H1 (cell line): ENCODE results near the gene TDRD9. TPM values are rescaled to one million over a fixed set of nuclear protein-coding genes. Genes with fewer than 3 reads are reported as not detected.

Experiments
- CTCF ChIA-PET: fragments of 300-600 bp; sonication (Branson Sonifier 250); formaldehyde crosslinking; loops from one replicate; lab custom pipeline; 2021; ENCODE audit not compliant: partially characterized antibody; lab: Charles Lee
- POLR2A ChIA-PET: fragments of 300-600 bp; sonication (Branson Sonifier 250); formaldehyde crosslinking; loops from one replicate; lab custom pipeline; 2021; ENCODE audit warnings: inconsistent platforms; ENCODE audit not compliant: partially characterized antibody; lab: Charles Lee
- DNase-seq, 2 experiments: peaks; one replicate each; pipeline versions ENCODE4 v3.0.0 to v3.0.0-alpha.2; 2010 to 2022; ENCODE audit warnings: low spot score in 2 of 2, low read depth in 1 of 2, mixed read lengths in 1 of 2
- FAIRE-seq: peaks from 2 replicates; lab custom pipeline; 2011; peaks lifted over from hg19 to GRCh38; lab: Jason Lieb, UNC
- H2AFZ ChIP-seq: 2 replicates; pipeline ENCODE4 v1.8.1; 2012; ENCODE audit warnings: low read length, inconsistent platforms
- H2AK5ac ChIP-seq: 2 replicates; pipeline ENCODE4 v1.6.1; 2013; ENCODE audit warnings: low read depth, low read length
- H2BK120ac ChIP-seq: replicated peaks from 2 replicates; pipeline ENCODE3; 2013; ENCODE audit warnings: low read depth, low read length, inconsistent platforms
- H2BK12ac ChIP-seq: 2 replicates; pipeline ENCODE4 v1.6.1; 2013; ENCODE audit warnings: low read depth, low read length
- H2BK15ac ChIP-seq: 2 replicates; pipeline ENCODE4 v1.6.1; 2013; ENCODE audit warnings: low read length
- H2BK20ac ChIP-seq: 2 replicates; pipeline ENCODE4 v1.6.1; 2013; ENCODE audit warnings: low read length
- H2BK5ac ChIP-seq: 2 replicates; pipeline ENCODE4 v1.6.1; 2013; ENCODE audit warnings: low read depth, low read length
- H3K14ac ChIP-seq: 2 replicates; pipeline ENCODE4 v1.6.1; 2013; ENCODE audit warnings: inconsistent platforms; ENCODE audit not compliant: insufficient read length
- H3K18ac ChIP-seq: 2 replicates; pipeline ENCODE4 v1.6.1; 2013; ENCODE audit warnings: low read length; ENCODE audit errors: extremely low read depth
- H3K23ac ChIP-seq: 2 replicates; pipeline ENCODE4 v1.6.1; 2013; ENCODE audit warnings: inconsistent platforms; ENCODE audit not compliant: insufficient read length
- H3K23me2 ChIP-seq: 2 replicates; pipeline ENCODE4 v1.6.1; 2013; ENCODE audit warnings: low read depth, low read length
- H3K27ac ChIP-seq: 2 replicates; pipeline ENCODE4 v1.6.1; 2011; ENCODE audit warnings: low read depth, low read length, inconsistent platforms
- H3K27me3 ChIP-seq, 4 experiments: replicated peaks in 1 of 4; 1 replicate in 1 of 4; 2 replicates in 3 of 4; pipeline versions ENCODE4 v1.6.1 to v1.8.1; 2011 to 2013; ENCODE audit warnings: low read length in 3 of 4, mild to moderate bottlenecking in 3 of 4, inconsistent platforms in 2 of 4, mixed read lengths in 2 of 4, moderate library complexity in 1 of 4; ENCODE audit not compliant: control insufficient read depth in 3 of 4, insufficient read depth in 3 of 4; ENCODE audit errors: extremely low read depth in 1 of 4
- H3K36me3 ChIP-seq, 4 experiments: 2 replicates each; pipeline versions ENCODE4 v1.6.1 to v1.8.1; 2011 to 2013; ENCODE audit warnings: mild to moderate bottlenecking in 4 of 4, low read length in 3 of 4, moderate library complexity in 2 of 4, control low read depth in 1 of 4, inconsistent platforms in 1 of 4; ENCODE audit not compliant: insufficient read depth in 4 of 4, control insufficient read depth in 2 of 4
- H3K4ac ChIP-seq: replicated peaks from 2 replicates; pipeline ENCODE3; 2013; ENCODE audit warnings: low read length, low read depth, mixed read lengths, inconsistent platforms; ENCODE audit not compliant: insufficient read length
- H3K4me1 ChIP-seq, 4 experiments: replicated peaks in 1 of 4; 1 replicate in 1 of 4; 2 replicates in 3 of 4; pipeline versions ENCODE4 v1.6.1 to v1.8.1; 2011 to 2013; ENCODE audit warnings: low read length in 3 of 4, inconsistent platforms in 2 of 4, mixed read lengths in 1 of 4; ENCODE audit not compliant: insufficient read depth in 4 of 4, control insufficient read depth in 3 of 4
- H3K4me2 ChIP-seq, 2 experiments: 2 replicates each; pipeline versions ENCODE4 v1.6.1 to v1.8.1; 2011 to 2013; ENCODE audit warnings: low read depth in 2 of 2, low read length in 2 of 2, control low read depth in 1 of 2, inconsistent platforms in 1 of 2, mild to moderate bottlenecking in 1 of 2; ENCODE audit not compliant: insufficient read depth in 1 of 2
- H3K4me3 ChIP-seq, 4 experiments: fragments of 200-600, 300-600 bp in 1 of 4; sonication (generic), shearing (Covaris generic), sonication (Bioruptor Twin) in 1 of 4; 2 replicates each; pipeline versions ENCODE4 v1.5.1 to v1.8.1; 2011 to 2016; ENCODE audit warnings: low read length in 4 of 4, low read depth in 3 of 4, control low read depth in 2 of 4, inconsistent platforms in 2 of 4, mild to moderate bottlenecking in 2 of 4, mixed read lengths in 1 of 4, moderate library complexity in 1 of 4; ENCODE audit not compliant: insufficient read depth in 2 of 4; ENCODE audit errors: extremely low read depth in 1 of 4
- H3K56ac ChIP-seq: replicated peaks from 2 replicates; pipeline ENCODE3; 2013; ENCODE audit warnings: low read depth, mild to moderate bottlenecking, mixed read lengths, low read length, inconsistent platforms; ENCODE audit not compliant: insufficient read length
- H3K79me1 ChIP-seq: 2 replicates; pipeline ENCODE4 v1.6.1; 2013; ENCODE audit warnings: low read depth, low read length, control low read depth
- H3K79me2 ChIP-seq, 2 experiments: 2 replicates each; pipeline versions ENCODE4 v1.6.1 to v1.8.1; 2012 to 2013; ENCODE audit warnings: low read length in 2 of 2, mild to moderate bottlenecking in 2 of 2, inconsistent platforms in 1 of 2; ENCODE audit not compliant: insufficient read depth in 2 of 2, control insufficient read depth in 1 of 2
- H3K9ac ChIP-seq, 4 experiments: replicated peaks in 1 of 4; 1 replicate in 1 of 4; 2 replicates in 3 of 4; pipeline versions ENCODE4 v1.6.1 to v1.8.1; 2011 to 2013; ENCODE audit warnings: low read depth in 3 of 4, low read length in 3 of 4, control low read depth in 2 of 4, mild to moderate bottlenecking in 2 of 4, moderate library complexity in 2 of 4, inconsistent platforms in 1 of 4; ENCODE audit errors: extremely low read depth in 1 of 4
- H3K9me3 ChIP-seq, 2 experiments: 2 replicates each; pipeline versions ENCODE4 v1.6.1 to v1.8.1; 2012 to 2013; ENCODE audit warnings: mild to moderate bottlenecking in 2 of 2, moderate library complexity in 2 of 2, control low read depth in 1 of 2, inconsistent platforms in 1 of 2, low read depth in 1 of 2, low read length in 1 of 2, mixed read lengths in 1 of 2; ENCODE audit not compliant: insufficient read depth in 2 of 2
- H4K20me1 ChIP-seq, 2 experiments: replicated peaks in 1 of 2; 2 replicates each; pipeline versions ENCODE3 to v1.8.1; 2011 to 2013; ENCODE audit warnings: inconsistent platforms in 2 of 2, low read length in 2 of 2, mild to moderate bottlenecking in 1 of 2; ENCODE audit not compliant: insufficient read depth in 2 of 2, control insufficient read depth in 1 of 2
- H4K5ac ChIP-seq: 2 replicates; pipeline ENCODE4 v1.6.1; 2013; ENCODE audit warnings: low read length, low read depth, mixed read lengths, inconsistent platforms; ENCODE audit not compliant: insufficient read length
- H4K8ac ChIP-seq: 2 replicates; pipeline ENCODE4 v1.8.0; 2013; ENCODE audit warnings: mild to moderate bottlenecking, moderate library complexity, low read length, inconsistent platforms; ENCODE audit not compliant: insufficient read depth; ENCODE audit errors: extremely low read depth
- H4K91ac ChIP-seq: replicated peaks from 2 replicates; pipeline ENCODE3; 2013; ENCODE audit warnings: low read length, mixed read lengths, inconsistent platforms; ENCODE audit not compliant: insufficient read length
- BACH1 ChIP-seq: IDR thresholded peaks from 2 replicates; pipeline ENCODE4 v1.6.1; 2012; ENCODE audit warnings: low read length, improper control_type of control experiment
- BRCA1 ChIP-seq: IDR thresholded peaks from 2 replicates; pipeline ENCODE4 v1.6.1; 2012; ENCODE audit warnings: low read depth, low read length, improper control_type of control experiment
- CHD1 ChIP-seq: IDR thresholded peaks from 2 replicates; pipeline ENCODE4 v1.6.1; 2012; ENCODE audit warnings: low read depth, low read length, improper control_type of control experiment
- EP300 ChIP-seq, 2 experiments: IDR thresholded peaks; 1 replicate in 1 of 2; 2 replicates in 1 of 2; pipeline ENCODE4 v1.6.1; 2011 to 2012; ENCODE audit warnings: low read depth in 2 of 2, low read length in 2 of 2, mild to moderate bottlenecking in 2 of 2, borderline replicate concordance in 1 of 2, inconsistent platforms in 1 of 2, moderate library complexity in 1 of 2
- GABPA ChIP-seq: IDR thresholded peaks from 2 replicates; pipeline ENCODE4 v1.6.1; 2011; ENCODE audit warnings: mild to moderate bottlenecking, low read length, moderate library complexity, borderline replicate concordance; ENCODE audit not compliant: insufficient read depth
- KDM1A ChIP-seq: fragments of 200-600, 300-600 bp; sonication (generic); IDR thresholded peaks from 2 replicates; pipeline ENCODE4 v1.7.1; 2016; ENCODE audit warnings: mild to moderate bottlenecking, low read length, borderline replicate concordance
- KDM5A ChIP-seq: fragments of 200-600 bp; IDR thresholded peaks from 2 replicates; pipeline ENCODE4 v1.7.1; 2012; ENCODE audit warnings: mild to moderate bottlenecking, low read length, inconsistent platforms, mixed read lengths
- NRF1 ChIP-seq: IDR thresholded peaks from 2 replicates; pipeline ENCODE4 v1.6.1; 2011; ENCODE audit warnings: mild to moderate bottlenecking, low read depth, low read length, improper control_type of control experiment
- POLR2A ChIP-seq, 2 experiments: IDR thresholded peaks; 1 replicate in 1 of 2; 2 replicates in 1 of 2; pipeline ENCODE4 v1.6.1; 2011; ENCODE audit warnings: low read depth in 2 of 2, low read length in 2 of 2, mild to moderate bottlenecking in 2 of 2; ENCODE audit errors: control extremely low read depth in 1 of 2
- RXRA ChIP-seq: IDR thresholded peaks from 2 replicates; pipeline ENCODE4 v1.6.1; 2011; ENCODE audit warnings: low read depth, mild to moderate bottlenecking, low read length, moderate library complexity; ENCODE audit not compliant: insufficient read depth
- SP4 ChIP-seq: IDR thresholded peaks from 2 replicates; pipeline ENCODE4 v1.6.1; 2012; ENCODE audit warnings: low read length, inconsistent platforms
- TCF12 ChIP-seq: IDR thresholded peaks from 2 replicates; pipeline ENCODE4 v1.6.1; 2011; ENCODE audit warnings: low read depth, mild to moderate bottlenecking, low read length
- WGBS, 2 experiments: shearing (Covaris generic) in 1 of 2; methylation state at CpG; one replicate each; pipeline versions ENCODE4 v1.1.6 to v1.1.7; 2013 to 2015; ENCODE audit warnings: low lambda C conversion rate in 2 of 2, mixed read lengths in 2 of 2, inconsistent platforms in 1 of 2, low coverage in 1 of 2, missing lambda C conversion rate in 1 of 2; ENCODE audit not compliant: insufficient replicate concordance in 2 of 2, insufficient coverage in 1 of 2, insufficient read length in 1 of 2; ENCODE audit errors: extremely low coverage in 1 of 2, missing lambda C conversion rate in 1 of 2; 5-methylcytosine and 5-hydroxymethylcytosine counted together
- polyA plus RNA-seq, 7 experiments: library from polyadenylated mRNA; depleted of rRNA in 3 of 7; stranded (reverse) in 5 of 7; unstranded in 2 of 7; fragments of >200 nt in 5 of 7; fragments of 200-250 nt in 2 of 7; gene quantifications; 1 replicate in 5 of 7; 2 replicates in 1 of 7; 4 replicates in 1 of 7; pipeline versions ENCODE4 v1.2.1 to v1.2.3, GENCODE V29; 2011 to 2013; ENCODE audit warnings: missing spikeins in 2 of 7, mixed read lengths in 2 of 7
- total RNA-seq: library from RNA; stranded (reverse); fragmentation: NEBNext Ultra II Directional; extraction: Animal tissue kit (Norgen Biotek cat#: 25700); gene quantifications from 2 replicates; pipeline ENCODE4 v1.2.1, GENCODE V29; 2021
- TF ChIP-seq, protein P1 (sequence below): IDR thresholded peaks from 2 replicates; pipeline ENCODE4 v1.6.1; 2012; ENCODE audit warnings: inconsistent platforms
- TF ChIP-seq, protein P2 (sequence below): IDR thresholded peaks from 2 replicates; pipeline ENCODE4 v1.6.1; 2012; ENCODE audit warnings: low read length, inconsistent platforms

Gene TDRD9
- total and polyA plus RNA-seq, 2 of the 8 experiments (the other 6 are each of a cell fraction or from before 2014, with no cell fraction given) = not detected

DNA sequence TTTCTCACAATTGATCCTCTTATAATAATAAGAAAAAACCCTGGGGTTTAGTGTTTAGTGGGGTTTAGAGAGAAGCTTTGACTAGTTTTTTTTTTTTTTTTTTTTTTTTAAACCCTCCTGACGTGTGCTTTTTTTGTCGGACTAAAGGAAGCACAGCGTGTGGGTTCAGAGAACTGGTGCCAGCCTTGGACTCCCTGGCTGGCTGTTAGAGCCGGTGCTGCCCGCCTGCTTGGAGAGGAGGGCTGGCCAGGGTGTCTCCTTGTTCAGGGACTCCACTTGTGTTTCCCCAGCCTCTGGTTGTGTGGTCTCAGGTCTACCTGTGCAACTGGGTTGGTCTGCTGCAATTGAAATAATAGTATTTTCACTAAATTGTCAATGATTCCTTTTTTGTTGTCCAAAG lies 103.1 kb downstream of the TDRD9 start:
- DNase-seq (no peak), FAIRE-seq (no peak)
- Histone ChIP-seq H2BK15ac (no peak overlapping the region), H4K91ac (no peak overlapping the region), H4K5ac (no peak overlapping the region), H3K9ac (no peak overlapping the region), H3K79me1 (no peaks in the 10 kb centered on the region), H4K20me1 (no peaks in the 10 kb centered on the region), H3K4me1 (no peaks in the 10 kb centered on the region), H2AK5ac (no peak overlapping the region), H3K14ac (no peak overlapping the region), H3K79me2 (no peaks in the 10 kb centered on the region), H3K4ac (no peak overlapping the region), H2BK120ac (no peak overlapping the region), H3K23me2 (no peaks in the 10 kb centered on the region), H3K9me3 (no peaks in the 10 kb centered on the region), H2BK20ac (no peak overlapping the region), H3K36me3 (no peaks in the 10 kb centered on the region), H3K27me3 (no peaks in the 10 kb centered on the region), H2BK12ac (no peak overlapping the region), H3K56ac (no peak overlapping the region), H3K4me3 (no peak overlapping the region), H2AFZ (no peak overlapping the region), H3K4me2 (no peak overlapping the region), H2BK5ac (no peak overlapping the region), H4K8ac (no peak overlapping the region), H3K27ac (no peak overlapping the region), H3K23ac (no peak overlapping the region), H3K18ac (no peak overlapping the region)
- WGBS, 2 experiments = 64% methylated on average over 5 of the region's 5 CpGs; no CpG with 5 or more reads in 1 of the 2 experiments
- ChIA-PET POLR2A (no interaction called here), CTCF (no interaction called here)
- no peak for TF ChIP-seq KDM1A
- TF ChIP-seq, protein P1, sequence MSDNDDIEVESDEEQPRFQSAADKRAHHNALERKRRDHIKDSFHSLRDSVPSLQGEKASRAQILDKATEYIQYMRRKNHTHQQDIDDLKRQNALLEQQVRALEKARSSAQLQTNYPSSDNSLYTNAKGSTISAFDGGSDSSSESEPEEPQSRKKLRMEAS = no peak
- TF ChIP-seq TCF12 = no peak
- no peak for TF ChIP-seq POLR2A (IDR thresholded peaks at IDR 0.05; ENCODE audit: control extremely low read depth in 1 of 2, low read depth in 2 of 2, low read length in 2 of 2)
- no peak for TF ChIP-seq RXRA
- no peak for TF ChIP-seq NRF1
- TF ChIP-seq, protein P2, sequence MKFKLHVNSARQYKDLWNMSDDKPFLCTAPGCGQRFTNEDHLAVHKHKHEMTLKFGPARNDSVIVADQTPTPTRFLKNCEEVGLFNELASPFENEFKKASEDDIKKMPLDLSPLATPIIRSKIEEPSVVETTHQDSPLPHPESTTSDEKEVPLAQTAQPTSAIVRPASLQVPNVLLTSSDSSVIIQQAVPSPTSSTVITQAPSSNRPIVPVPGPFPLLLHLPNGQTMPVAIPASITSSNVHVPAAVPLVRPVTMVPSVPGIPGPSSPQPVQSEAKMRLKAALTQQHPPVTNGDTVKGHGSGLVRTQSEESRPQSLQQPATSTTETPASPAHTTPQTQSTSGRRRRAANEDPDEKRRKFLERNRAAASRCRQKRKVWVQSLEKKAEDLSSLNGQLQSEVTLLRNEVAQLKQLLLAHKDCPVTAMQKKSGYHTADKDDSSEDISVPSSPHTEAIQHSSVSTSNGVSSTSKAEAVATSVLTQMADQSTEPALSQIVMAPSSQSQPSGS = no peak
- no peak for TF ChIP-seq KDM5A
- no peak for TF ChIP-seq GABPA
- no peak for TF ChIP-seq SP4
- no peak for TF ChIP-seq BACH1
- TF ChIP-seq CHD1 = no peak
- TF ChIP-seq EP300 (IDR thresholded peaks at IDR 0.05; ENCODE audit: borderline replicate concordance in 1 of 2, low read depth in 2 of 2, low read length in 2 of 2) = no peak
- no peak for TF ChIP-seq BRCA1
